GM19438 (cell line): ENCODE measurements around the gene ASXL1.

ENCODE experiments used
- ATAC-seq: cut with Tn5 transposase; IDR thresholded peaks from one replicate; pipeline ENCODE4 v1.9.1; 2021; ENCODE audit warnings: low read depth; ENCODE audit not compliant: unreplicated experiment

Gene ASXL1

GRCh38 chr20:32450484-32451061 is 92.4 kb downstream of the ASXL1 start:
- no peak for ATAC-seq

- ATAC-seq: no peak
Measured at GRCh38 chr20:32451340-32451681, 93.2 kb downstream of the ASXL1 start.

DNA sequence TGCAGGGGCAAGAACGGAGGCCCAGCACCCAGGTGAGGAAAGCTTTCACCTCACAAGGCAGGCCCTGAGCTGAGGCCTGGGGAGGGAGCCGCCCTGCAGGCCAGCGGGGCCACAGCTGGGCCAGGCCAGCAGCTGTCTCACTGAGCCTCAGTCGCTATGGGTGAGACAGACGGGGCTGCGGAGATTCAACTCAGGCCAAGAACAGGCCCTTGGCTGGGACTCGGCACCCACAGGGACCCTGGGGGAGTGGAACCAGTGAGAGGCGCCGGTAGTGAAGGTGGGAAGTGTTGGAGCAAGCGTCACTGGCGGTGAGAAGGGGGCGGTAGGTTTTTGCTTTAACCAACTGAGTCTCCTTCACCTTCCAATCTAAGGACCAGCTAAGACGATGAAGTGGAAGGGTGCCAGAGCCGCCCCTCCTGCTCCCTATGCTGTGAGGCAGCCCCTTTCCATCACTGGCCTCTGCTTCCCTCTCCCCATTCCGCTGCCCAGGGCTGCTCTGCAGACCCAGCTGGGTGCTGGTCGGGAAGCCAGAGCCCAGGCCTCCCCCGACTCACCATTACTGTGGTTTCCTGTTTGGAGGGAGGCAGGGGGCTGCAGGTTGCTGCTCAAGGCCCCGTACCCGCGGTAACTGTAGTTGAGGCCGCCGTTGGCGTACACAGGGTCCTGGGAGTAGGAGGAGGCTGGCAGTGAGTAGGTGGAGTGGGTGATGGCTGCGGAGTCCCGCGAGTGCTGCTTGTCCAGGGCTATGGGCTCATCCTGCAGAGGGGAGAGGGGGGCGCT is 93.7 kb downstream of the ASXL1 start:
- ATAC-seq: no peak

- ATAC-seq: no peak
Measured at GRCh38 chr20:32452776-32453466, 94.8 kb downstream of the ASXL1 start.

DNA sequence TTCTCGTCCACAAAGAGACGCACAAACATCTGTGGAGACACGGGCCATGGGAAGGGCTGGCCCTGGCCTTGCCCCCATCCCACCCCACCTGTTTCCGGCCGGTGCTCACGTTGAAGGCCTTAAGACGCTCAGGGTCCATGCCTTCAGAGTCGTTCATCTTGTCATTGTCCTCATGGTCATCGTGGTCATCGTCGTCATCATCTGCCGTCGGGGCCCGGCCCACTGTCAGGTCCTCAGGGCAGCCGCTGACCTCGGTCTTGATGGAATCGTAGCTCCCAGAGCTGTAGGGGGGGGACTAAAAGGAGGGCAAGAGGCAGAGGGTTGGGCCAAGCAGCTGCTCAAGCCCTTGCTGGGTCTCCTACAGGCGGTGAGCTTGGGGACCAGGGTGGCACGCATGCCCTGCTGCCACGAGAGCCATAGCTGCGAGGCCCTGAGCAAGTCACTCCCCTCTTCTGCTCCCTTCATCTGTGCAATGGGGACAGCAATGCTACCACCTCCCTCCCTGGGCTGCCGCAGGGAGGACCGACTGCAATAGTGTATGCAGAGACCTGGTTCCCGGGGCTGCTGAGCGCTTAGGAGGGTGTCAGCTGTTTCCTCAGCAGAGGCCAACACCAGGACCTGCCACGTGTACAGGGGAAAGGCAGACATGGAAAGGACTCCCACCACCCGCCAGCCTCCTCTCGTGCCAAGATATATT is 95.5 kb downstream of the ASXL1 start:
- no peak for ATAC-seq

DNA sequence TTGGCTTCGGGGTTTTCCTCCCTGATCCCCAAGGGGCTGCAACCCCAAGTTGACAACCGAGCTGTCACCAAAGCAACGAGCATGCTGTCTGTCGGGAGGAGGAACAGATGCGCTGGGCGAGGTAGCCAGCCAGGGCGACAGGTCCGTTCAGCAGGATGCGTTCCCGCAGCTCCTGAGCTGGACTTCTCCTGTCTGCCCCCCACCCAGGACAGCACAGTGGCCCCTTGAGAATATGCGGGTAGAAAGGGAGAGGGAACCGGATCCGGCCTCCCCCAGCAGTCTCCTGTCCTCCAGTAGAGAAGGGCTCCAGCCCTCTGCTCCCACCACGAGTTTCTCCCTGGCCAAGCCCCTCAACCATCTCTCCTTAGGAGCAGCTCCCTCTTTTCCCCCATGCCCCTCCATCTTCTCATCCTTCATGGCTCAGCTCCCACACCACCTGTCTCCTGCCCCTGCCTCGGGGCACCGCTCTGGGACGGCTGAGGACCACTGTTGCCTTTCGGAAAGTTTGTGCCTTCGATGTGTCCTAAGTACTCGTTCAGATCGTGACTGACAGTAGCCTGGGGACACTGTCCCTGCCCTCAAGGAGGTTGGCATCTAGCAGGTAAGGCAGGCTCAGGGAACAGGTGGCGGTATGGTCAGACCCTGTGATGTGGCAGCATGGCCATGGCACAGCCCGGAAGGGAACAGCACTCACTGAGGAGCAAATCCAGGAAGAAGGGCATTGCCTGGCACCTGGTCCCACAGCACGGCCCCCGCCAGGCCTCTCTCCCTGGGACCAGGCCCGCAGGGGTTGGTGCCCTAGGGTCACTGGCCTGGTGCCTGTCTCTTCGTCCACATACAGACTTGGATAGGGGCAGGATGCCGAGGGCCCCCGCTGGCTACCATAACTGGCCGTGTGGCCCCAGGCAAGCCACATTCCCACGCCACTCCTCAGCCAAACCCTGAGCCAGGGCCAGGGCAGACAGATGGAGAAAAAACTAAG is 96.3 kb downstream of the ASXL1 start:
- no peak for ATAC-seq

DNA sequence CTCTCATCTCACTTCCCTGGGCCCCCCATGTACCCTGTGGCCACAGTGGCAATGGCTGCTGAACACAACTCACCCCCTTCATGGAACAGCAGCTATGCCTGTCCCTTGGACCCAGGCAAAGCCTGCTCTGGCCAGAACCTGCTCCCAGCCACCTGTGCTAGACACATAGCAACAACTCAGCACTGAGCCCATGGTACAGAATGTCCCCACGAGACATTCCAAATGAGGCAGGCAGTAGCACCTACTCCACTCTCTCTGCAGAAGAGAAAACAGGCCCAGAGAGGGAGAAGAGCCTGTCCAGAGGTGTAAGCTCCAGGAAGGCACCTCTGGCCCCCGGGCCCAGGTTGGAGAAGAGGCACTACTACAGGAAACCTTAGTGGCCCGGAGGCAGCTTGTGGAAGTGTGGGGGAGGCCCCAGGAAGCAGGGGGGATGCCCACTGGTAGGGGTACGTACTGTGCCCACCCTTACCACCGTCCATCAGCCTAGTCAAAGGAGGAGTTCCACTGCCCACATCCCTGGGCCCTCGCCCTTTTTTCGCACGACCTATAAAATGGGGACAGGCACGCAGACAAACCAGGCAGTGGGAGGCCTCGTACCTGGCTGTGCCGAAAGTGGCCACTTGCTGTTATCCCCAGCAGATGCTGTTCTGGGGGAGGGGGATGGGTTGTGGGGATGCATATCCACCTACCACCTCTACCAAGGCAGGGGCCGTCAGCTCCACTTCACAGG is 97.2 kb downstream of the ASXL1 start:
- no peak for ATAC-seq

DNA sequence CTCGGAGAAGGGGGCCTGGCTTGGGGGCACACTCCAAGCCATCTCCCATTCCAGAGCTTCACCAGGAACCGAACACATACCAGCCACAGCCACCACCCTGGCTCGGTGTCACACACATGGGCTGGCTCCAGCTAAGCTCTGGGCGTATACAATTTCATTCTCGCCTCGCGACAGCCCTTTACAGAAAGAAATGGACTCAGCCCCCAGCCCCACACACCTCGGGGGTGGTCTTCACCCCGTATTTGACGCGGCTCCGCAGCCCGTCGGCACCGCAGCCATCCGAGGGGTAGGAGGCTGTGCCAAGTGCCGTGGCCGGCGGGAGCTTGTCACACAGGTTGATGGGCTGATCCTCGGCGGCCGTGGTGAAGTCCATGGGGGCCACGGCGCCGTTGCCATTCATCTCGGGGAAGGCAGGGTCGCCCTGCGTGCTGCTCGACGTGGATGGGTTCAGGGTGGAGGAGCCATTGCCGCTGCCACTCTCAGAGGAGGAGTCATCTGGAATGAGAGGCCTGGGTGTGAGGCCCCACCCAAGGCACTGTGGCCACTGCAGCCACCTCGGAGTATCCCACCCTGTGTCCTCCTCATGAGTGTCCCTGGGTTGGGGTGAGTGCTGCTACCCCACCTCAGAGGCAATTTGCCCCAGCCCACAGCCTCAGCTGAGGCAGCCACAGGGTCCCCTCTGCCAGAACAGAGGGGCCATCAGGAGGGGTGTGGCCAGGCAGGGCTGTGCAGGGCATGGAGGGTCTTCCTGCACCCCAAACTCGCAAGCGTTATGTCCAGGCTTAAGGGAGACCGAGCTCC is 98.0 kb downstream of the ASXL1 start:
- no peak for ATAC-seq

DNA sequence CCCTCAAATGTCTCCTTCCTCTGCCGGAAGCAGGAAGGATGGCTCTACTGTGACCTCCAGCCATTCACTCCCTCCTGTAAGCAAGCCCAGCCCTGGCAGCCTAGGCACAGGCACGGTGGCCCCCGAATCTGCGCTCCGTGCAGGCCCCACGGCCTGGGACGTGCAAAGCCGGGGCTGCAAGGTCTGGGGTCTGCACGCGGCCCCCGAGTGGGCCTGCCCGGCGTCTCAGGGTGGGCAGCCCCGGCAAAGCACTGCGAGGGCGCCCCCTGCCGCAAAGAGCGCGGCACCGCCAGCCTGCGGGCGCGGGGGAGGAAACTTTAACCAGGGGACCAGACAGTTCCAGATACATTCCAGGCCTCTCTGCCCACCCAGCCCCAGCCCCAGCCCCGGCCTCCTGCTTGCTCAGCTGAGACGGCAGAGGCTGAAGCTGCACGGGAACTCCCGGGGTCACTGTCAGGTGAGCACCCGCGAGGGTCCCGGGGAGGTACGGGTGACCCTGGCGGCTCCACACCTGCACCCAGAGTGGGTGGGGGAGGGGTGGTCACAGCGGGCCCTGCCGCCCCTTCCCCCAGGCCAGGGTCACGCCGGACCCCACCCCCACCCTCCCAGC is 98.8 kb downstream of the ASXL1 start:
- peak; percentile 71 for ATAC-seq

GRCh38 chr20:32457479-32457986 is 99.4 kb downstream of the ASXL1 start:
- ATAC-seq: peak; percentile 69

DNA sequence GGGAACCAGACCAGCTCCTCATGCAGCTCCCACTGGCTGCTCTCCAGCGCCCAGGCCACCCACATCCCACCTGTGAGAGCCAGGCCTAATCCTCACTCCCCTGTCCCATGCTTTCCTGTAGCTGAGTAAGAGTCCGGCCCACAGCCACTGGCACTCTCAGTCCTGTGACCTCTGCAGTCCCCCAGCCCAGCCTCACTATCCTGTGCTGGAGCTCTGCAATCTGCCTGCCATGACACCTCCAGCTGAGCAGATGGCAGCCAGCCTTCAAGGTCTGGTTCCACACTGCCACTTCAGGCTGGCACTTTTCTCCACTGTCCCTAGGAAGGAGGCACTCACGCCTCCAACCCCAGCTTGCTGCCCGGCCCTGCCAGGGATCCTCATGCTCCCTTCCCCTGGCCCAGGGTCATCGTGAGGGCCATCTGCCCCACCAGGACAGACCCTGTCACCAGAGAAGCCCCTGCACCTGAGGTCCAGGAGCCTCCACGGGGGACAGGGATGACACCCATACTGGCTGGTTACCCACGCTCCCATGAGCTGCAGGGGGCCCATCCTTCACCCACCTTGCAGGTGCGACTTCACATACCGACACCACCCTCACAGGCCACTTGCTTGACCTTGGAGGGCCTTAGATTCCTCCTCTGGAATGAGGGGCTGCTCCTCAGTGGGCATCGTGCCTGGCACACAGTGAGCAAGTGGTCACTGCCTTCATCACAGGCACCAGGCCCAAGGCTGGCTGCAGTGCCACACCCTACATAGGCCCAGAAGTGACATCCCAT is 100.1 kb downstream of the ASXL1 start:
- ATAC-seq: no peak

DNA sequence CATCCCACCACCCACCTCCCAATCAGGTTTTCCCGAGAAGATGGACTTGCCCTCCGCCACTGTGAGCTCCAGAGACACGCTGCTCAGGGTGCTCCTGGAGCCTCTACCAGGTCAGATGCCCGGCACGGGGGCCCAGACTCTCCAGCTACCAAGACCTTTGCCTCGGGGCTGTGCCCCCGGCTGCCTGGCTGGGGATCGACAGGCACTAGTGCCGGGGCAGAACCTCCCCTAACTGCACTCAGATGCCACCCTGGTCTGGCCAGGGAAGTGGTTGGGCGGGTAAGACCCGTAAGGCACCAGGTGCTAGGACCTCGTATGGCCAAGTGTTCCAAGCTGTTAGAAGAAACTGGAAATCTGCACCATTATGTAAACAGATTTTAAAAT is 100.7 kb downstream of the ASXL1 start:
- no peak for ATAC-seq

DNA sequence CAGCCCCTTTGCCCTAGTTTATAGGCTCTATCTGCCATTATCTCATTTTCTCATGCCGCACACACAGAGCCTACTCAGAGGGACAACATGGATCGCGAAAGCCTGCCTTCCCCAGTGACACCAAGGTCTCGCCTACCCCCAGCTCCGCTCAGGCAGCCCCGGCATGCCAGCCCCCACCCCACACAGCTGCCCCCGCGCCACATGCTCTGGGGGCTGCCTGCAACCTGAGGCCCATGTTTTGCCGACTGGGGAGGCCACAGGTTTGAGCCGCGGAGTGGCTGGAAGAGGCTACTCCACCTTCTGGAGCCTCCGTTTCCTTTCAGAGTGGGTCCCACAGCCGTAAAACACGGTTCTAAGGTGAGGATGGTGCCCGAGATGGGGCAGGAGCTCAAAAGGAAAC is 102.1 kb downstream of the ASXL1 start:
- ATAC-seq: no peak

DNA sequence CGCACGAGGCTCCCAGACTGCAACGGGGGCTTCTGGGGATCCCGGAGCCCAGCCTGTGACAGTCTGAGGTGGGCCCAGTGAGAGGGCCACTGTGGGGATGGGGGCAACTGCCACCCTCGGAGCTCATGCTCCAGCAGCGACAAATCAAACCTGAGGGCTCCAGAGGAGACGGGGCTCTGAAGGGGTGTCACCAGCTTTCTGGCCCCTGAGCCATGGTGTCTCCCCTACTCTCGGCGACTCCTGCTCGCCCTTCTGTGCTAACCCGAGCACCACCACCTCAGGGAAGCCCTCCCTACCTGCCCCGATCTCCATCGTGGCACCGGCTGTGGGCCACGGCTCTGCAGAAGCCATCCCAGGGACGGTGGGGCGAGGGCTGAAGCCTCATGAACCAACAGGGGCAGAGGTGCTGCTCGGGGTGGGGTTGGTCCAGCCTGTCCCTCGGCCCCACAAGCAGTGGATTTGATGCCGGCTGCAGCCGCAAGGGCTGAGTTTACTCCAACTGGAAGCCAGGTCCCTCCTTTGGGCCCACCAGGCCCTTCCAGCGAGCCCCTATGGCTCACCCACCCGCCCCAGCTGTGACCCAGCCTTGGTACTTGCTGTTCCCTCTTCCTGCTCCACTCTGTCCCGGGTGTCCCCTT is 102.7 kb downstream of the ASXL1 start:
- ATAC-seq: no peak

- ATAC-seq: no peak
Measured at GRCh38 chr20:32461836-32462600, 103.9 kb downstream of the ASXL1 start.
